GM12892 (cell line): ENCODE data around the gene DICER1.

Experiments used
- POLR2A ChIP-seq: IDR thresholded peaks from 2 replicates; pipeline ENCODE4 v1.6.1; 2011; ENCODE audit warnings: low read depth, low read length, control low read depth
- POLR2AphosphoS5 ChIP-seq: IDR thresholded peaks from 2 replicates; pipeline ENCODE4 v1.6.1; 2011; ENCODE audit warnings: low read depth, low read length, control low read depth
- TAF1 ChIP-seq: IDR thresholded peaks from 2 replicates; pipeline ENCODE4 v1.6.1; 2011; ENCODE audit warnings: low read depth, mild to moderate bottlenecking, control low read depth, low read length, borderline replicate concordance

- no peak for TF ChIP-seq POLR2AphosphoS5
- no peak for TF ChIP-seq TAF1
- no peak for TF ChIP-seq POLR2A
Observed at GRCh38 chr14:95151561-95151960, 5.8 kb downstream of the DICER1 start.
